T-helper 2 cell treated with Interferon-gamma antibody and Interleukin-4, amounts not matched to agents 100 ng/mL and 5 ng/mL, for 36 hours (primary cell): ENCODE measurements around the gene TMEM101. TPM values are rescaled to one million over a fixed set of nuclear protein-coding genes. Genes with fewer than 3 reads are reported as not detected.
"Not testable (repeated sequence)": the region's sequence is repeated elsewhere in the genome, so short reads cannot be mapped to it uniquely, and the experiment has no call there.

Experiments
- intact Hi-C: fragments of 100-400 bp; cut with micrococcal nuclease; formaldehyde crosslinking; loops from one replicate; pipeline ENCODE4 v1.15.1; 2023
- total RNA-seq: library from RNA; stranded (reverse); gene quantifications from 2 replicates; pipeline ENCODE4 v1.2.3, GENCODE V29; 2022

TMEM101 gene
- total RNA-seq, 1 donor from 2014 or later: 29.7 TPM

DNA sequence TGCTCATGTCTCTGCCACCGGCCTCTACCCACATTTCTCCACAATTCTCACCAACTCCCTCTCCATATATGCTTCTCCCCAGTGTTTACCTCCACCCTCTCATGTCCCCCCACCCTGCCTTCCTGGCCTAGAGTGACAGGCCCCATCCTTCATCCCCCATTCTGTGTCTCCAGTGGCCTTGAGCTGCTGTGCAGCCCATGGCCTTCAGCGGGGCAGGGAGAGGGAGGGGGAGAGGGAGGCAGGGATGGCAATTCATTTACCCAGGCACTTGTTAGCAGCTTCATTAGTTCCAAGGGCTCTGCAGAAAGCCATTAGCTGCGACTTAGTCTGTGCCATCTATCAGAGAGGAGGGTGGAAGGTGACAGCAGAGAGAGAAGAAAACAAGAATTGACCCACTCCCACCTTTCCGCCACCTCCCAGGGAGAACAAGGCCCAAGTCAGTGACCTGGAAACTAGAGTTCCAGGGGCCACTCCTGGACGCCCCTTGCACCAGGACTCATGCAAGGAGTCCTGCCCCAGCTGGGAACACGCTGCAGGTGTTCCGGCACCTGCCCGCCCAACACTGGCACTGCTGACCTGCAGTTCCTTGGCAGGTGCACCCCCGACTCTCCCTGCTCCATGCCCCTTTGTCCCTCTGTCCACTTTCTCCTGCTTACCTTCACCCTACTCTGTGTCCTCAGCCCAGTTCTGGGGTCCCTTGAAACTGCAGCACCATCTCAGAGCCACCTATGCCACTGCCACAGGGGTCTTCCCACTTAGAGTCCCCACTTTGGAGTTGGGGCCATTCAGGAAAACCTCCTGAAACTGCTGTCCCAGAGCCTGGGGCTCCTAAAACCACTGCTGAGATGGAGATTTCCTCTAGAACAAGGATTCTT lies 37.6 kb downstream of the TMEM101 start:
- intact Hi-C loops: no loop called here

DNA sequence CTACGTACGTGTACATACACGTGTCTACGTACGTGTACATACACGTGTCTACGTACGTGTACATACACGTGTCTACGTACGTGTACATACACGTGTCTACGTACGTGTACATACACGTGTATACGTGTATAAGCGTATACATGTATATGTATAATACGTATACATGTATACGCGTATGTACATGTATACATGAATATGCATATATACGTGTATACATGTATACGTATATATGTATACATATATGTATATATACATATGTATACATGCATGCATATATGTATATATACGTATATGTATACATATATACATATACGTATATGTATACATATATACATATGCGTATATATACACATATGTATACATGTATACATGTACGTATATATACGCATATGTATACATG lies 38.9 kb downstream of the TMEM101 start:
- intact Hi-C loops: no loop called here

DNA sequence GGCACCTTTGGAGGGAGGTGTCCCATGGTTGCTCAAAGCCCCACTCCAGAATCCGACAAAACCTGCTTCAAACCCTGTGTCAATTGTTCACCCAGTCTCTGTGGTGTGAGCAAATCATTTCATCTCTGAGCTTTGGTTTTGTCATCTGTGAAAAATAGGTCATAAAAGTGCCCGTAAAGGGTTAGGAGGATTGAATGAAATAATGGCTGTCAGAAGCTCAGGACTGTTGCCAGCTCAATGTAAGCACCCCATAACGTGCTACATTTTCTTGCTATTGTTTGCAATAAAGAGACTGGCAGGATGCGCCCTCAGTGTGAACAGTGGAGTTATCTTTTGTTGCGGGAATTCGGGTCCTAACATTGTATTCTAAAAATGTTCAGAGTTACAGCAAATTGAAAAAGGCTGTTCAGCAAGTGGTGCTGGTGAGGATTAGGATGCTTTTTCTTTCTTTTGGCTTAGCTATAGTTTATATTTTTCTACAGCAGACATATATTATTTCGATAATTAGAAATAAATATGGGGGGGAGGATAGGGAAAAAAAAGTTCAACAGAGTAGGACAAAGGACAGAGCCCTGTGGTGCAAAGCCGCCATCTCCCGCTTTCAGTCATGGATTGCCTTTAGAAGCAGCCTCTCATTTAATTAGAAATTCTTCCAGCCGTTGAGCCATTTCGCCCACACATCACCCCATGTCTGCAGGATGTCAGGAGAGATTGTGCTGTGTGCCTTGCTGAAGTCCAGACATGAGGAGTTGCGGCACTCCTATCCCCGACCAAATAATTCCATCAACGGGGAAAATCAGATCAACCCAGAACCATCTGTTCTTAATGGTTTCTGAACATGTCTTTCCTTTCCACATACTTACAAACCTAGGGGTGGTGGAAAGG lies 40.1 kb downstream of the TMEM101 start:
- intact Hi-C loops: no loop called here

DNA sequence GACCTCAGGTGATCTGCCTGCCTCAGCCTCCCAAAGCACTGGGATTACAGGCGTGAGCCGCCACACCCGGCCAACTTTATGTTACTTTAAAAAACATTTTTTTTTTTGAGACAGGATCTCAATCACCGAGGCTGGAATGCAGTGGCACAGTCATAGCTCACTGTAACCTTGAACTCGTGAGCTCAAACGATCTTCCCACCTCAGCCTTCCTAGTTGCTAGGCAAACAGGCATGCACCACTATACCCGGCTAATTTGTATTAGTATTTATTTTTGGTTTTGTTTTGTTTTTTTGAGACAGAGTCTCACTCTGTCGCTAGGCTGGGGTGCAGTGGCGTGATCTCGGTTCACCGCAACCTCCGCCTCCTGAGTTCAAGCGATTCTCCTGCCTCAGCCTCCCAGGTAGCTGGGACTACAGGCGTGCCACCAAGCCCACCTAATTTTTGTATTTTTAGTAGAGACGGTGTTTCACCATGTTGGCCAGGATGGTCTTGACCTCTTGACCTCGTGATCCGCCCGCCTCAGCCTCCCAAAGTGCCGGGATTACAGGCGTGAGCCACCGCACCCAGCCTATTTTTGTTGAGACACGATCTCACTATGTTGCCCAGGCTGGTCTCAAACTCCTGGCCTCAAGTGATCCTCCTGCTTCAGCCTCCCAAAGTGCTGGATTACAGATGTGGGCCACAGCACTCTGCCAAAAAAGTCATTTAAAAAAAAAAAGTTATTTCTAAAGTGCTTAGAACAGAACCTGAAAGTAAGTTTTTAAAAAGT lies 42.1 kb downstream of the TMEM101 start:
- intact Hi-C loops: not testable (repeated sequence)

DNA sequence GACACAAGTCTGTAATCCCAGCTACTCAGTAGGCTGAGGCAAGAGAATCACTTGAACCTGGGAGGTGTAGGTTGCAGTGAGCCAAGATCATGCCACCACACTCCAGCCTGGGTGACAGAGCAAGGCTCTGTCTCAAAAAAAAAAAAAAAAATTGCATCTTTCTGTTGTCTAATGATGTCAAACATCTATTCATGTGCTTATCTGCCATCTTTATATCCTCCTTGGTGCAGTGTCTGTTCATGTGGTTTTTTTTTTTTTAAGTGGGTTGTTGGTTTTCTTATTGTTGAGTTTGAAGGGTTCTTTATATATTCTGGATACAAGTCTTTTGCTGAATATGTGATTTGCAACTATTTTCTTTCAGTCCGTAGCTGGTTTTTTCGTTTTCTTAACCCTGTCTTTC lies 43.3 kb downstream of the TMEM101 start:
- intact Hi-C loops: not testable (repeated sequence)

DNA sequence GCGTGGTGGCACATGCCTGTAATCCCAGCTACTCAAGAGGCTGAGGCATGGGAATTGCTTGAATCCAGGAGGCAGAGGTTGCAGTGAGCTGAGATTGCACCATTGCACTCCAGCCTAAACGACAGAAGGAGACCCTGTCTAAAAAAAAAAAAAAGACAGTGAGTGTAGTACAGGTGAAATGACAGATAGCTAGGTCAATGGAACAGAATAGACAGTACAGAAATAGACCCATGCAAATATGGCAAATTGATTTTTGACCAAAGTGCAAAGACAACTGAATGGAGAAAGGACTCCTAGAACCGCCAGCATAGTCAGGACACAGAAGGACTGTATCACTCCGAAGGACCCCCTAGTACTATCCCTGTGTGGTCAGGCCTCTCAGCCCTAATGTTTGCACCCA lies 44.4 kb downstream of the TMEM101 start:
- intact Hi-C loops: no loop called here

DNA sequence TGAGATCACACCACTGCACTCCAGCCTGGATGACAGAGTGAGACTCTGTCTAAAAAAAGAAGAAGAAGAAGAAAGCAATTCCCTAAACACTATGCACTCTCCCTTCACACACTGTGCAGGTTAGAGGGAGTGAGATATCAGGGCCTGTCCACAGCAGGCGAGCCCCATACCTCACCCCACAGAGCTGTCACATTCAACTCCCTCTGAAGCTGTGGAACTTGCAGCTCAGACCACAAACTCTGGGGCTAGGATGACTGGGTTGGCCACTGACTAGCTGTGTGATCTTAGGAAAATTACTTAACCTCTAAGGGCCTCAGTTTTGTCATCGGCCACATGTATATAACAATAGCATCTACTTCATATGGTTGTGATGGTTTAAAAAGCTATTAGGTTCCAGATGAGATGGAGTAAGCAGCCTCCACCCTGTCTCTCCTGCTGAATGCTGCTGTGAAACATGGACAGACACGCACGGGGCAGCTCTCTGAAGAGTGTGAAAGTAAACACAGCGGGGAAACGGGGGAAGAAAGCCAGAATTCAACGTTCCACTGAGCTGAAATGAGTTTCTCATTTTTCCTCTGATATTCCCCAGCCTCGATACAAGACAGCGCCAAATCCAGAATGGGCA lies 47.4 kb downstream of the TMEM101 start:
- intact Hi-C loops: no loop called here

DNA sequence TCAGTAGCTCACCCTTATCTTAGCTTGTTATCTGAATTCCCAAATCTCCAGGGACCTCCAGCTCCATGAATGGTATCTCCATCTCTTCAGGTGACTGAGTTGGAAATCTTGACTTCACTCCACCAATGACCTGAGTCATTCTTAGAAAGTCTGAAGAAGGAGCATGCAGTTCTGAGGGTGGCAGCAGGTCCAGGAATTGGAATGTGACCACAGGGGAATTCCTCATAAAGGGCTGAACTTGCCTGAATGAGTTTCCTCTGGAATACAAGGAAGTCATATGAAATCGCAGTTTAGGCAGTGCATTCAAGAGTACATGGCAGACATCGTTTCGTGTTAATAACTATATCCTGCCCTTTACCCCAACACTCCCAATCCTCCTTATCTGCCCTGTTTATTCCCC lies 48.5 kb downstream of the TMEM101 start:
- intact Hi-C loops: no loop called here

DNA sequence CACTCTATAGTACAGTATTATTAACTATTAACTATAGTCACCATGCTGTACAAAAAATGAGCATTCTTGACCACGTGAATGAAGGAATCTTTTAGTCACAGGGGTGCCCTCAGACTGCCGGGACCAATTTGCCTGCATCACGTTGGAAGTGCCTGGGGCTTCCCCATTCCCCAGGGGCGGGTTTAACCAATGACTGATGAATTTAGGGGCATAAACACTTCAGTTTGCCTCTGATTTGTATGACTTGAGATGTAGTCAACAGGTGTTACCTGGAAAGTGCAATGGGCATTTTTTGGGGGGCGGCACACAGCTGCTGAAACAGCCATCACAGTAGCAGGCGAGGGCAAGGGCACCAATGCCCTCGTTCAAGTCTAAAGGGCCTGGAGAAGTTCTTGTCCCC lies 52.3 kb downstream of the TMEM101 start:
- intact Hi-C loops: no loop called here

DNA sequence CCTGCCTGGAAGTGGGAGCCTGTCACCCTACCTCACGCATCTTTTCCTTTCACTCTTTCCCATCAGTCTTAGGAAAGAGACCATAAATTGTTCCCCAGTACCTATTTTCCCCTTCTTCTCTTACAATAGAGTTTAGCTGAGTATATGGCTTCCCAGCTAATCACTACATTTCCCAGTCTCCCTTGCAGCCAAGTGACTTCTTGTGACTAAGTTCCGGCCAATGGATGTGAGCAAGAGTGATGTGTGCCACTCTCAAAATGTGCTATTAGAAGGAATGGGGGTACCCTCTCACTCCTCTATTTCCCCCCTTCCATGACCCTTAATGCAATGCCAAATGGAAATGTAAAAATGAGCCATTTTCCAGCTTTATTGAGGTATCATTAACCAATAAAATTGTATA lies 52.8 kb downstream of the TMEM101 start:
- intact Hi-C loops: no loop called here

DNA sequence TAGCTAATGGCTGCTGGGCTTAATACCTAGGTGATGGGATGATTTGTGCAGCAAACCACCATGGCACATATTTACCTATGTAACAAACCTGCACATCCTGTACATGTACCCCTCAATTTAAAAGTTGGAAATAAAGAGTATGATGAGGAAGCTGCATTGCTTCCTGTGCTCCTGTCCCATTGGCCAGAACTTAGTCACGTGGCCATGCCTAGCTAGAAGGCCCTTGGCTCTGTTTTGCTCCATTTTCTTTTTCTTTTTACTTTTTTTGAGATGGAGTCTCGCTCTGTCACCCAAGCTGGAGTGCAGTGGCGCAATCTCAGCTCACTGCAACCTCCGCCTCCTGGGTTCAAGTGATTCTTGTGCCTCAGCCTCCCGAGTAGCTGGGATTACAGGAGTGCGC lies 53.5 kb downstream of the TMEM101 start:
- intact Hi-C loops: not testable (repeated sequence)

Other genes starting within 250 kb of the TMEM101 start
- 3.8 and 5.7 TPM in 2 replicates for gene DUSP3, start 236.0 kb downstream of the TMEM101 start, total RNA-seq
- gene CFAP97D1, start 234.5 kb downstream of the TMEM101 start, total RNA-seq: not detected in 2 replicates
- not detected in 2 replicates for gene MPP3, start 181.8 kb downstream of the TMEM101 start, total RNA-seq
- not detected in 2 replicates for gene CD300LG, start 167.8 kb downstream of the TMEM101 start, total RNA-seq
- 0.64 and 0.86 TPM in 2 replicates for gene MPP2, start 107.4 kb downstream of the TMEM101 start, total RNA-seq
- gene PPY, start 72.5 kb downstream of the TMEM101 start, total RNA-seq: not detected in 2 replicates
- not detected in 2 replicates for gene PYY, start 61.0 kb downstream of the TMEM101 start, total RNA-seq
- gene NAGS, start 10.3 kb downstream of the TMEM101 start, total RNA-seq: 0.20 and 0.41 TPM in 2 replicates
- gene LSM12, start 51.7 kb upstream of the TMEM101 start, total RNA-seq: 66.8 and 69.2 TPM in 2 replicates
- gene G6PC3, start 55.8 kb upstream of the TMEM101 start, total RNA-seq: 22.7 and 25.5 TPM in 2 replicates
- gene HDAC5, start 108.7 kb upstream of the TMEM101 start, total RNA-seq: 10.3 and 14.7 TPM in 2 replicates
- gene HROB, start 127.0 kb upstream of the TMEM101 start, total RNA-seq: 14.3 and 15.2 TPM in 2 replicates
- gene ASB16, start 155.7 kb upstream of the TMEM101 start, total RNA-seq: 0.75 TPM in 1 of 2 replicates, not detected in the other
- 29.7 and 31.1 TPM in 2 replicates for gene TMUB2, start 172.0 kb upstream of the TMEM101 start, total RNA-seq
- gene ATXN7L3, start 184.9 kb upstream of the TMEM101 start, total RNA-seq: 116 TPM in 2 replicates
- 168 and 172 TPM in 2 replicates for gene UBTF, start 204.7 kb upstream of the TMEM101 start, total RNA-seq